Caco-2 (cell line): Measurements from ENCODE around the gene PGM1. TPM values are rescaled to one million over a fixed set of nuclear protein-coding genes. Genes with fewer than 3 reads are reported as not detected.

Experiments
- BruUV-seq: library from RNA; stranded (reverse); fragments of 400-500 nt; replicated peaks from 2 replicates; lab custom pipeline; 2021; lab: Mats Ljungman, UMichigan
- CTCF ChIA-PET: fragments of 300-600 bp; sonication (Branson Sonifier 250); formaldehyde crosslinking; loops from one replicate; lab custom pipeline; 2022; ENCODE audit warnings: antibody characterized with exemption; lab: Charles Lee
- POLR2A ChIA-PET: fragments of 300-600 bp; sonication (Branson Sonifier 250); formaldehyde crosslinking; loops from one replicate; lab custom pipeline; 2022; ENCODE audit warnings: antibody characterized with exemption; lab: Charles Lee
- DNase-seq, 2 experiments: peaks; one replicate each; pipeline versions ENCODE4 v3.0.0 to v3.0.0-alpha.2; 2020 to 2022
- H3K27me3 ChIP-seq: replicated peaks from 2 replicates; pipeline ENCODE4 v1.6.0; 2011; ENCODE audit warnings: low read length; ENCODE audit not compliant: control insufficient read depth, insufficient read depth
- H3K36me3 ChIP-seq: 2 replicates; pipeline ENCODE4 v1.5.1; 2011; ENCODE audit warnings: low read length; ENCODE audit not compliant: control insufficient read depth, insufficient read depth
- H3K4me1 ChIP-seq: fragments of 250-450 bp; sonication (Bioruptor Pico); 2 replicates; pipeline ENCODE4 v1.5.1; 2020; ENCODE audit warnings: mild to moderate bottlenecking
- H3K4me3 ChIP-seq: 2 replicates; pipeline ENCODE4 v1.5.1; 2011; ENCODE audit warnings: low read depth, mild to moderate bottlenecking, control low read depth, low read length
- H3K9me3 ChIP-seq: fragments of 250-450 bp; sonication (Bioruptor Pico); 2 replicates; pipeline ENCODE4 v1.5.1; 2020; ENCODE audit warnings: mild to moderate bottlenecking, moderate library complexity
- H3K27ac Mint-ChIP-seq: one replicate; pipeline ENCODE4 v1.8.0; 2022; ENCODE audit warnings: mixed read lengths; ENCODE audit not compliant: unreplicated experiment
- H3K27me3 Mint-ChIP-seq: one replicate; pipeline ENCODE4 v1.8.0; 2022; ENCODE audit warnings: mixed read lengths; ENCODE audit not compliant: insufficient read depth, unreplicated experiment
- H3K36me3 Mint-ChIP-seq: one replicate; pipeline ENCODE4 v1.8.0; 2022; ENCODE audit warnings: mild to moderate bottlenecking, mixed read lengths; ENCODE audit not compliant: insufficient read depth, unreplicated experiment
- H3K4me1 Mint-ChIP-seq: one replicate; pipeline ENCODE4 v1.8.0; 2022; ENCODE audit warnings: low read depth, mixed read lengths; ENCODE audit not compliant: unreplicated experiment
- H3K4me3 Mint-ChIP-seq: one replicate; pipeline ENCODE4 v1.8.0; 2022; ENCODE audit warnings: mild to moderate bottlenecking, moderate library complexity, mixed read lengths; ENCODE audit not compliant: unreplicated experiment
- H3K9me3 Mint-ChIP-seq: one replicate; pipeline ENCODE4 v1.8.0; 2022; ENCODE audit warnings: mixed read lengths; ENCODE audit not compliant: unreplicated experiment
- CTCF ChIP-seq, 2 experiments: fragments of 200-600 bp in 1 of 2; IDR thresholded peaks; 1 replicate in 1 of 2; 2 replicates in 1 of 2; pipeline versions ENCODE4 v1.5.1 to v1.8.0; 2011 to 2022; ENCODE audit warnings: antibody characterized with exemption in 1 of 2, control low read depth in 1 of 2, inconsistent platforms in 1 of 2, low read depth in 1 of 2, low read length in 1 of 2, mild to moderate bottlenecking in 1 of 2, moderate library complexity in 1 of 2; ENCODE audit not compliant: insufficient read depth in 1 of 2, severe bottlenecking in 1 of 2, unreplicated experiment in 1 of 2
- intact Hi-C: fragments of 100-400 bp; cut with micrococcal nuclease; formaldehyde crosslinking; loops from one replicate; pipeline ENCODE4 v1.10.0; 2022; ENCODE audit not compliant: unreplicated experiment
- total RNA-seq: library from RNA; stranded (reverse); gene quantifications from 2 replicates; pipeline ENCODE4 v1.2.3, GENCODE V29; 2022

Gene PGM1
- total RNA-seq, 1 experiment from 2014 or later = 22.5 TPM

DNA sequence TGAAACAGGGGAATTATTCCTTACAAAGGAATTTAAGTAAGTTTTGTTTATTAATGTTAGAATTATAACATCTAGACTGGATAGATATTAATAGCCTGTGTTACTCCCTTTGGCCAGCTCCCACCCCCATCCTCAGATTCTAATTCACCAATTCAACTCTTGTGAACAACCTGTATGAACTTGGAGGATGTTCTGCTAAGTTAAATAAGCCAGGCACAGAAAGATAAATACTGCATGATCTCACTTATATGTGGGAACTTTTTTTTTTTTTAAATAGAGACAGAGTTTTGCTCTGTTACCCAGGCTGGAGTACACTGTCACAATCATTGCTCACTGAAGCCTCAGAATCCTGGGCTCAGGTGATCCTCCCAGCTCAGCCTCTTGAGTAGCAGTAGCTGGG lies 37.7 kb upstream of the PGM1 start:
- ChIA-PET POLR2A (no interaction called here), CTCF (no interaction called here)
- Histone ChIP-seq H3K36me3 (no peaks in the 10 kb centered on the region), H3K9me3 (no peaks in the 10 kb centered on the region), H3K4me3 (no peak overlapping the region), H3K4me1 (no peaks in the 10 kb centered on the region), H3K27me3 (no peaks in the 10 kb centered on the region)
- Mint-ChIP-seq H3K9me3 (no peaks in the 10 kb centered on the region), H3K4me1 (no peaks in the 10 kb centered on the region), H3K36me3 (peaks cover 4% of the 10 kb centered on the region), H3K27ac (no peak overlapping the region), H3K27me3 (no peaks in the 10 kb centered on the region), H3K4me3 (no peak overlapping the region)
- no peak for DNase-seq
- intact Hi-C loops = loop anchor here (5.0 kb wide), 1 partner anchor 692 kb away; no protein-coding TSS in a partner anchor
- BruUV-seq = no TSS peak
- TF ChIP-seq CTCF (IDR thresholded peaks at IDR 0.05; ENCODE audit: insufficient read depth in 1 of 2, low read depth in 1 of 2, low read length in 1 of 2, severe bottlenecking in 1 of 2, unreplicated experiment in 1 of 2) = no peak

DNA sequence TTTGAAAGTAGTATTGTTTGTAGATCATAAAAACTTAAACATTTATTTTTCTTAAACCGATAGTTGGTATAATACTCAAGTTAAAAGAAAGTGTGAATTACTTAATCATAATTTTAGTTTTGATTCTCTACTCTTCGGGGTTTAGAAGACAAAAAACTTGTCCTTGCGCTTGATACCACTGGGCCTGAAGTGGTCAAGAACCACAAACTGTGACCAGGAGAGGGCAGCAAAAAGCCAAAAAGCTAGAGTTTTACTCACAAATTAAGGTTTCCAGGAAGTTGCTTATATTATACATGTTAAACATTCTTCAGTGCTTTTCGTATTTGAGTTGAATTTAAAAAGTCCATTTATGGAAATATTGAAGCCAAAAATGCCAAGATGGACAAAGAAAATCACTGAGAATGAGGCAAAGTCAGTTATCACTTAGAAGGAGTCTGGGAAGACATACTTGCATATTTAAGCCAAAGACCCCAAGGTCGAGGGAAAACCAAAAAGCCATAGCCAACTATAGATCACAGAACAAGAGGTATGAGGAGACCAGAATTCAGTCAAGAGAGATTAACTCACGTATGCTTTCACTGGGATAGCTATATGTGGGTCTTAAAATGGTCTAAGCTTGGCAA lies 35.7 kb upstream of the PGM1 start:
- Mint-ChIP-seq H3K27ac (no peak overlapping the region), H3K9me3 (no peaks in the 10 kb centered on the region), H3K36me3 (peaks cover 4% of the 10 kb centered on the region), H3K27me3 (no peaks in the 10 kb centered on the region), H3K4me1 (no peaks in the 10 kb centered on the region), H3K4me3 (no peak overlapping the region)
- TF ChIP-seq CTCF (IDR thresholded peaks at IDR 0.05; ENCODE audit: insufficient read depth in 1 of 2, low read depth in 1 of 2, low read length in 1 of 2, severe bottlenecking in 1 of 2, unreplicated experiment in 1 of 2) = peak; percentile 47 to 55
- H3K36me3 ChIP-seq = no peaks in the 10 kb centered on the region
- no peaks in the 10 kb centered on the region for H3K9me3 ChIP-seq
- intact Hi-C loops = loop anchor here (5.0 kb wide), 1 partner anchor 690 kb away; no protein-coding TSS in a partner anchor
- H3K27me3 ChIP-seq = no peaks in the 10 kb centered on the region
- no peak overlapping the region for H3K4me3 ChIP-seq
- H3K4me1 ChIP-seq = no peaks in the 10 kb centered on the region
- POLR2A ChIA-PET = no interaction called here
- no TSS peak for BruUV-seq
- peak in 1 of 2 experiments; percentile 40 for DNase-seq
- CTCF ChIA-PET = interaction anchor here (0.5 to 1.0 kb wide), 3 partner anchors 20 to 1241 kb away, joined by 3 to 4 read pairs (median 3); no protein-coding TSS in a partner anchor

- peaks cover 4% of the 10 kb centered on the region for H3K36me3 Mint-ChIP-seq
- Histone ChIP-seq H3K4me3 (no peak overlapping the region), H3K36me3 (no peaks in the 10 kb centered on the region), H3K27me3 (no peaks in the 10 kb centered on the region), H3K9me3 (no peaks in the 10 kb centered on the region), H3K4me1 (no peaks in the 10 kb centered on the region)
- no peaks in the 10 kb centered on the region for H3K4me1 Mint-ChIP-seq
- intact Hi-C loops = loop anchor here (5.0 kb wide), 1 partner anchor 688 kb away; no protein-coding TSS in a partner anchor
- BruUV-seq = no TSS peak
- no peaks in the 10 kb centered on the region for H3K27me3 Mint-ChIP-seq
- no peak for TF ChIP-seq CTCF (IDR thresholded peaks at IDR 0.05; ENCODE audit: insufficient read depth in 1 of 2, low read depth in 1 of 2, low read length in 1 of 2, severe bottlenecking in 1 of 2, unreplicated experiment in 1 of 2)
- H3K9me3 Mint-ChIP-seq = no peaks in the 10 kb centered on the region
- no peak overlapping the region for H3K4me3 Mint-ChIP-seq
- no peak for DNase-seq
- ChIA-PET POLR2A (no interaction called here), CTCF (no interaction called here)
- no peak overlapping the region for H3K27ac Mint-ChIP-seq
Measured at GRCh38 chr1:63559357-63559756, 33.9 kb upstream of the PGM1 start.
